ENCODE results near the gene AHCTF1.
"Not testable (repeated sequence)": the region's sequence is repeated elsewhere in the genome, so short reads cannot be mapped to it uniquely, and the experiment has no call there.

AHCTF1 gene

GRCh38 chr1:246923482-246923881, 8.3 kb downstream of the AHCTF1 start:
- no peak for DNase-seq (ENCODE audit: low spot score)

- DNase-seq (ENCODE audit: low spot score): no peak
Measured at GRCh38 chr1:246921481-246921880, 10.3 kb downstream of the AHCTF1 start.

GRCh38 chr1:246919902-246920301, 11.8 kb downstream of the AHCTF1 start:
- DNase-seq (ENCODE audit: low spot score): no peak

GRCh38 chr1:246916026-246916923, 15.5 kb downstream of the AHCTF1 start:
- not testable (repeated sequence) for DNase-seq (ENCODE audit: low spot score)

GRCh38 chr1:246907472-246907871, 24.3 kb downstream of the AHCTF1 start:
- peak; percentile 81 for DNase-seq (ENCODE audit: low spot score)

- DNase-seq (ENCODE audit: low spot score): no peak
Measured at GRCh38 chr1:246906833-246907232, 24.9 kb downstream of the AHCTF1 start.

GRCh38 chr1:246901874-246902273, 29.9 kb downstream of the AHCTF1 start:
- no peak for DNase-seq (ENCODE audit: low spot score)

- no peak for DNase-seq (ENCODE audit: low spot score)
Measured at GRCh38 chr1:246897302-246897701, 34.4 kb downstream of the AHCTF1 start.

GRCh38 chr1:246893191-246893939, 38.4 kb downstream of the AHCTF1 start:
- DNase-seq (ENCODE audit: low spot score): no peak

GRCh38 chr1:246891105-246891504, 40.6 kb downstream of the AHCTF1 start:
- no peak for DNase-seq (ENCODE audit: low spot score)

- DNase-seq (ENCODE audit: low spot score): no peak
Measured at GRCh38 chr1:246888522-246888921, 43.2 kb downstream of the AHCTF1 start.

GRCh38 chr1:246885389-246885788, 46.4 kb downstream of the AHCTF1 start:
- not testable (repeated sequence) for DNase-seq (ENCODE audit: low spot score)

- peak; percentile 8 for DNase-seq (ENCODE audit: low spot score)
Measured at GRCh38 chr1:246878551-246878950, 53.2 kb downstream of the AHCTF1 start.

GRCh38 chr1:246876431-246876830, 55.3 kb downstream of the AHCTF1 start:
- no peak for DNase-seq (ENCODE audit: low spot score)

GRCh38 chr1:246875041-246876026, 56.4 kb downstream of the AHCTF1 start:
- DNase-seq (ENCODE audit: low spot score): no peak

GRCh38 chr1:246865921-246866320, 65.8 kb downstream of the AHCTF1 start:
- no peak for DNase-seq (ENCODE audit: low spot score)

GRCh38 chr1:246863791-246864190, 68.0 kb downstream of the AHCTF1 start:
- not testable (repeated sequence) for DNase-seq (ENCODE audit: low spot score)

- DNase-seq (ENCODE audit: low spot score): no peak
Measured at GRCh38 chr1:246860401-246860800, 71.3 kb downstream of the AHCTF1 start.

- DNase-seq (ENCODE audit: low spot score): no peak
Measured at GRCh38 chr1:246856371-246856770, 75.4 kb downstream of the AHCTF1 start.

GRCh38 chr1:246850640-246851039, 81.1 kb downstream of the AHCTF1 start:
- not testable (repeated sequence) for DNase-seq (ENCODE audit: low spot score)

- no peak for DNase-seq (ENCODE audit: low spot score)
Measured at GRCh38 chr1:246843876-246844275, 87.9 kb downstream of the AHCTF1 start.

GRCh38 chr1:246840761-246841160, 91.0 kb downstream of the AHCTF1 start:
- not testable (repeated sequence) for DNase-seq (ENCODE audit: low spot score)
